ENCODE measurements around the gene PCDHGA3.
A peak's percentile ranks its signal among the peaks of the same experiment; 100 is the strongest.
"Not testable (repeated sequence)": the region's sequence is repeated elsewhere in the genome, so short reads cannot be mapped to it uniquely, and the experiment has no call there.

PCDHGA3 gene

DNA sequence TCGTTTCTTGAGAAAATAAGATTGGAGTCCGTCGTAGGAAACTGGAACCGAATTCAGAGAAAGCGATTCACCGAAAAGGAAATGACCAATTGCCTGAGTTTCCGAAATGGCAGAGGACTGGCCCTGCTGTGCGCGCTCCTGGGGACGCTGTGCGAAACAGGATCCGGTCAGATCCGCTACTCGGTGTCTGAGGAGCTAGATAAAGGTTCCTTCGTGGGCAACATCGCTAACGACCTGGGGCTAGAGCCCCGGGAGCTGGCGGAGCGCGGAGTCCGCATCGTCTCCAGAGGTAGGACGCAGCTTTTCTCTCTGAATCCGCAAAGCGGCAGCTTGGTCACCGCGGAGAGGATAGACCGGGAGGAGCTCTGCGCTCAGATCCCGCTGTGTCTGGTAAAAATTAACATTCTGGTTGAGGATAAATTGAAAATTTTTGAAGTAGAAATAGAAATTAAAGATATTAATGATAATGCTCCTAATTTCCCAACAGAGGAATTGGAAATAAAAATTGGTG is 379 bp downstream of the PCDHGA3 start:
- Histone ChIP-seq H3K36me3 (no peaks in the 10 kb centered on the region), H3K4me1 (ENCODE audit: control insufficient read depth in 1 of 2, insufficient read depth in 1 of 2, low read depth in 1 of 2, low read length in 1 of 2) (no peaks in the 10 kb centered on the region), H3K27ac (no peak overlapping the region), H3K9me3 (peaks cover 17% of the 10 kb centered on the region), H3K27me3 (peaks cover 89% of the 10 kb centered on the region), H3K4me3 (ENCODE audit: low read depth in 1 of 2, low read length in 1 of 2) (peak overlapping the region in 1 of 2 experiments; percentile 4)
- TF ChIP-seq, protein P1, sequence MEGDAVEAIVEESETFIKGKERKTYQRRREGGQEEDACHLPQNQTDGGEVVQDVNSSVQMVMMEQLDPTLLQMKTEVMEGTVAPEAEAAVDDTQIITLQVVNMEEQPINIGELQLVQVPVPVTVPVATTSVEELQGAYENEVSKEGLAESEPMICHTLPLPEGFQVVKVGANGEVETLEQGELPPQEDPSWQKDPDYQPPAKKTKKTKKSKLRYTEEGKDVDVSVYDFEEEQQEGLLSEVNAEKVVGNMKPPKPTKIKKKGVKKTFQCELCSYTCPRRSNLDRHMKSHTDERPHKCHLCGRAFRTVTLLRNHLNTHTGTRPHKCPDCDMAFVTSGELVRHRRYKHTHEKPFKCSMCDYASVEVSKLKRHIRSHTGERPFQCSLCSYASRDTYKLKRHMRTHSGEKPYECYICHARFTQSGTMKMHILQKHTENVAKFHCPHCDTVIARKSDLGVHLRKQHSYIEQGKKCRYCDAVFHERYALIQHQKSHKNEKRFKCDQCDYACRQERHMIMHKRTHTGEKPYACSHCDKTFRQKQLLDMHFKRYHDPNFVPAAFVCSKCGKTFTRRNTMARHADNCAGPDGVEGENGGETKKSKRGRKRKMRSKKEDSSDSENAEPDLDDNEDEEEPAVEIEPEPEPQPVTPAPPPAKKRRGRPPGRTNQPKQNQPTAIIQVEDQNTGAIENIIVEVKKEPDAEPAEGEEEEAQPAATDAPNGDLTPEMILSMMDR (IDR thresholded peaks at IDR 0.05): no peak

DNA sequence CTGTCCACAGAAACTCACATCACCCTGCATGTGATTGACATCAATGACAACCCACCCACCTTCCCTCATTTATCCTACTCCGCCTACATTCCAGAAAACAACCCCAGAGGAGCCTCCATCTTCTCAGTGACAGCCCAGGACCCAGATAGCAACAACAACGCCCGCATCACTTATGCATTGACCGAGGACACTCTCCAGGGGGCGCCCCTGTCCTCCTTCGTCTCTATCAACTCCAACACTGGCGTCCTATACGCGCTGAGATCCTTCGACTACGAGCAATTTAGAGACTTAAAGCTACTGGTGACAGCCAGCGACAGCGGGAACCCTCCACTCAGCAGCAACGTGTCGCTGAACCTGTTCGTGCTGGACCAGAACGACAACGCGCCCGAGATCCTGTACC is 1.7 kb downstream of the PCDHGA3 start:
- H3K27ac ChIP-seq: no peak overlapping the region
- TF ChIP-seq, protein P1 (IDR thresholded peaks at IDR 0.05): no peak
- H3K9me3 ChIP-seq: peaks cover 12% of the 10 kb centered on the region

DNA sequence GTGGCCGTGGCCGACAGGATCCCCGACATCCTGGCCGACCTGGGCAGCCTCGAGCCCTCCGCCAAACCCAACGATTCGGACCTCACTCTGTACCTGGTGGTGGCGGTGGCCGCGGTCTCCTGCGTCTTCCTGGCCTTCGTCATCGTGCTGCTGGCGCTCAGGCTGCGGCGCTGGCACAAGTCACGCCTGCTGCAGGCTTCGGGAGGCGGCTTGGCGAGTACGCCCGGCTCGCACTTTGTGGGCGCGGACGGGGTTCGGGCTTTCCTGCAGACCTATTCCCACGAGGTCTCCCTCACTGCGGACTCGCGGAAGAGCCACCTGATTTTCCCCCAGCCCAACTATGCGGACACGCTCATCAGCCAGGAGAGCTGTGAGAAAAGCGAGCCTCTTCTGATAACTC is 2.4 kb downstream of the PCDHGA3 start:
- H3K4me3 ChIP-seq (ENCODE audit: low read depth in 1 of 2, low read length in 1 of 2); H3K36me3 ChIP-seq; H3K27ac ChIP-seq; H3K4me1 ChIP-seq (ENCODE audit: control insufficient read depth in 1 of 2, insufficient read depth in 1 of 2, low read depth in 1 of 2, low read length in 1 of 2); H3K9me3 ChIP-seq: not testable (repeated sequence)
- peaks cover 89% of the 10 kb centered on the region for H3K27me3 ChIP-seq

More for the DNA sequence above, 1.7 kb downstream of the PCDHGA3 start:
- Histone ChIP-seq H3K27me3 (peaks cover 89% of the 10 kb centered on the region), H3K4me1 (ENCODE audit: control insufficient read depth in 1 of 2, insufficient read depth in 1 of 2, low read depth in 1 of 2, low read length in 1 of 2) (no peaks in the 10 kb centered on the region), H3K36me3 (no peaks in the 10 kb centered on the region), H3K4me3 (ENCODE audit: low read depth in 1 of 2, low read length in 1 of 2) (no peak overlapping the region)

DNA sequence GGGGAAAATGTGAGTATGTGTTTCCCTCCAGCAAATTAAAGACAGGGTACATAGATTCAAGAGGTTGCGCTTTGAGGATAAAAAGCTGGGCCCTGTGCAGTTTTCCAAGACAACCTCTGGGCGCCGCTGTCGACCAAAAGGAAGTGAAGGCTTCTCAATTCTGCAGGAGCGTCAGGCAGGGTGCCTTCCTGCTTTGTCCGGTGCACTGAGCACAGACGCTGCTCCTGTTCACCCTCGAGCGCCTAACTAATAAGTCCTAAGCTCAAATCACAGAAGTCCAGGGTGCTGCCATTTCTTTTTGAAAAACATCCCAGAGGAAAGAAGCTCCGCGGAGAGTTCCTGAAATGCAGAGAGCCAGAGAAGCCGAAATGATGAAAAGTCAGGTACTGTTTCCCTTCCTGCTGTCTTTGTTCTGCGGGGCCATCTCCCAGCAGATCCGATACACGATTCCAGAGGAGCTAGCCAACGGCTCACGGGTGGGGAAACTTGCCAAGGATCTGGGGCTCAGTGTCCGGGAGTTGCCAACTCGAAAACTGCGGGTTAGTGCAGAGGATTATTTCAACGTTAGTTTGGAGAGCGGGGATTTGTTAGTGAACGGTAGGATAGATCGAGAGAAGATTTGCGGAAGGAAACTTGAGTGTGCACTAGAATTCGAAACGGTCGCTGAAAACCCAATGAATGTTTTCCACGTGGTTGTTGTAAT is 6.4 kb downstream of the PCDHGA3 start, which contains the start of gene PCDHGB1:
Gene PCDHGB1, plus strand, starts transcription at position 183 of the 703 bp plus-strand sequence. Its CDS starts 162 bp downstream, at position 345.
- TF ChIP-seq, protein P1 (IDR thresholded peaks at IDR 0.05): no peak
- Histone ChIP-seq H3K4me3 (ENCODE audit: low read depth in 1 of 2, low read length in 1 of 2) (no peak within 1 kb of the TSS), H3K27me3 (peaks cover 89% of the 10 kb centered on the region), H3K4me1 (ENCODE audit: control insufficient read depth in 1 of 2, insufficient read depth in 1 of 2, low read depth in 1 of 2, low read length in 1 of 2) (no peaks in the 10 kb centered on the region), H3K27ac (no peak within 1 kb of the TSS), H3K36me3 (no peaks in the 10 kb centered on the region), H3K9me3 (peaks cover 19% of the 10 kb centered on the region)

DNA sequence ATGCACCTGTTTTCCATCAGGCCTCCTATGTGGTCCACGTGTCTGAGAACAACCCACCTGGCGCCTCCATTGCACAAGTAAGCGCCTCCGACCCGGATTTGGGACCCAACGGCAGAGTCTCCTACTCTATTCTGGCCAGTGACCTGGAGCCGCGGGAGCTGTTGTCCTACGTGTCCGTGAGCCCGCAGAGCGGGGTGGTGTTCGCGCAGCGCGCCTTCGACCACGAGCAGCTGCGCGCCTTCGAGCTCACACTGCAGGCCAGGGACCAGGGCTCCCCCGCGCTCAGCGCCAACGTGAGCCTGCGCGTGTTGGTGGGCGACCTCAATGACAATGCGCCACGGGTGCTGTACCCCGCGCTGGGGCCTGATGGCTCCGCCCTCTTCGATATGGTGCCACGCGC is 8.0 kb downstream of the PCDHGA3 start:
- H3K27me3 ChIP-seq: peaks cover 91% of the 10 kb centered on the region
- H3K4me1 ChIP-seq (ENCODE audit: control insufficient read depth in 1 of 2, insufficient read depth in 1 of 2, low read depth in 1 of 2, low read length in 1 of 2): no peaks in the 10 kb centered on the region
- no peaks in the 10 kb centered on the region for H3K36me3 ChIP-seq
- H3K4me3 ChIP-seq (ENCODE audit: low read depth in 1 of 2, low read length in 1 of 2): no peak overlapping the region
- H3K9me3 ChIP-seq: peaks cover 19% of the 10 kb centered on the region
- H3K27ac ChIP-seq: no peak overlapping the region
- TF ChIP-seq, protein P1 (IDR thresholded peaks at IDR 0.05): no peak

DNA sequence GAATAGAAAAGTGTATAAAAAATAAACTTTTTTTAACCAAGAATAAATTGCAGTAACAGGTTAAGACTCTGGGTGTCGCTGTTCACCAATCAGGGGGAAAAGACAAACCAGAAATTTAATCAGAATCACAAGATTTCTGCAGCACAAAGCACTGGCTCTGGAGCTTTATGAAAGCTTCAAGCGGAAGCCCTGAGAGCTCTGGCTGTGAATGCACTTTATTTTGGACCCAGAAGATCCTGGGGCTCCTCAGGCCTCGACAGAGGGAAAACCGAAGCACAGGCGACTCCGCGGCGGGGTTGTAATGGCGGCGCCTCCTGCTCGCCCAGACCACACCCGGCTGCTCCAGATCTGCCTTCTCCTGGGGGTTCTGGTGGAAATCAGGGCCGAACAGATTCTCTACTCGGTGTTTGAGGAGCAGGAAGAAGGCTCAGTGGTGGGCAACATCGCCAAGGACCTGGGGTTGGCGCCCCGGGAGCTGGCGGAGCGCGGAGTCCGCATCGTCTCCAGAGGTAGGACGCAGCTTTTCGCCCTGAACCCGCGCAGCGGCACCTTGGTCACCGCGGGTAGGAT is 11.4 kb downstream of the PCDHGA3 start, which contains the start of gene PCDHGA4:
Gene PCDHGA4, plus strand, starts transcription at position 122 of the 570 bp plus-strand sequence. Its CDS starts 87 bp downstream, at position 209.
- no peak within 1 kb of the TSS for H3K4me3 ChIP-seq (ENCODE audit: low read depth in 1 of 2, low read length in 1 of 2)
- H3K36me3 ChIP-seq: no peaks in the 10 kb centered on the region
- TF ChIP-seq, protein P1 (IDR thresholded peaks at IDR 0.05): no peak
- no peak within 1 kb of the TSS for H3K27ac ChIP-seq
- peaks cover 100% of the 10 kb centered on the region for H3K27me3 ChIP-seq
- H3K9me3 ChIP-seq: peaks cover 22% of the 10 kb centered on the region
- H3K4me1 ChIP-seq (ENCODE audit: control insufficient read depth in 1 of 2, insufficient read depth in 1 of 2, low read depth in 1 of 2, low read length in 1 of 2): no peaks in the 10 kb centered on the region

Measured in neutrophil (primary cell).